GM18907 (cell line): ENCODE results near the gene ACOT13.
A peak's percentile ranks its signal among the peaks of the same experiment; 100 is the strongest.
"Not testable (repeated sequence)": the region's sequence is repeated elsewhere in the genome, so short reads cannot be mapped to it uniquely, and the experiment has no call there.

Experiments
- ATAC-seq: cut with Tn5 transposase; IDR thresholded peaks from one replicate; pipeline ENCODE4 v1.9.1; 2021; ENCODE audit warnings: mild to moderate bottlenecking, moderate library complexity; ENCODE audit not compliant: unreplicated experiment

ACOT13 gene

DNA sequence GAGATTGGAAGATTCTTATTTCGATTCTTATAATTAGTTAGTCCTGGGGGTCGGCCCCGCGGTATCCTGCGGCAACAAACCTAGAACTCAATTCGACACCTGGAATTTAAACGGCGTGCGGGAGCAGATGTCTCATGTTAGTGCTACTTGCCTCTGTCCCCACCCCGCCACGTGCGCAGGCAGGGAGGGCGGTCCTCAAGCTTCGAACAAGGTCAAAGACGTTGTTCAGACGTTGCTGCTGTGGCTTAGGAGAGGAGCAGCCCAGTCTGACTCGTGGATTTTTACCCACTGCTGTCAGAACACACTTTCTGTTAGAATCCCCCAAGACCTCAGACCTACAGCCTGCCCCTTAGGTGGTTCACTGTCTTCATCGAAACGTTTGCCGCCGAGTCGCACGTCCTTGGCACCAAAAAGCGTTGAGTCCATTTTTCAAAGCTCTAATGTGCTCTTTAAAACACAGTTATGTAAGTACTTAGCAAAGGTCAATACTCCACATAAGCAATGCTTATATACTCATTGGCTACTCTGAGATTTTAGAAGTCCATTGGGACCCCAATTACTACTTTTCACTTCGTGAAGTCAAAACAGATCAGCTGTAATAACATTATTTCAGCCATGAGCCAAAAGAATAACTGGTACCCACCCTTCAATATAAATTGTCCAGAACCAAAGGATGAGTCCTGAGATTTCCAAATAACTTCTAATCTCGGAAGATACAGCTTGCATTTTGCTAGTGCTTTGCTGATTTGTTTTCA lies 54.8 kb downstream of the ACOT13 start:
- ATAC-seq, result peak; percentile 55

DNA sequence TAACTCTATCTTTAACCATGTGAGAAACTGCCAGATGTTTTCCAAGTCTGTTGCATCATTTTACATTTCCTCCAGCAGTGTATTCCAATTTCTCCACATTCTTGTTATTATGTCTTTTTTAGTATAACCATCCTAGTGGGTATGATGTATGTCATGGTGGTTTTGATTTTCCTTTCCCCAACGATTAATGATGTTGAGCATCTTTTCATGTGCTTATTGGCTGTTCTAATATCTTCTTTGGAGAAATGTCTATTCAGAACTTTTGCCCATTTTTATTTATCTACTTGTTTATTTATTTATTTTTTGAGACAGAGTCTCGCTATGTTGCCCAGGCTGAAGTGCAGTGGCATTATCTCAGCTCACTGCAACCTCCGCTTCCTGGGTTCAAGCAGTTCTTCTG lies 56.4 kb downstream of the ACOT13 start:
- no peak for ATAC-seq

GRCh38 chr6:24730653-24731052 lies 63.8 kb downstream of the ACOT13 start:
- not testable (repeated sequence) for ATAC-seq

DNA sequence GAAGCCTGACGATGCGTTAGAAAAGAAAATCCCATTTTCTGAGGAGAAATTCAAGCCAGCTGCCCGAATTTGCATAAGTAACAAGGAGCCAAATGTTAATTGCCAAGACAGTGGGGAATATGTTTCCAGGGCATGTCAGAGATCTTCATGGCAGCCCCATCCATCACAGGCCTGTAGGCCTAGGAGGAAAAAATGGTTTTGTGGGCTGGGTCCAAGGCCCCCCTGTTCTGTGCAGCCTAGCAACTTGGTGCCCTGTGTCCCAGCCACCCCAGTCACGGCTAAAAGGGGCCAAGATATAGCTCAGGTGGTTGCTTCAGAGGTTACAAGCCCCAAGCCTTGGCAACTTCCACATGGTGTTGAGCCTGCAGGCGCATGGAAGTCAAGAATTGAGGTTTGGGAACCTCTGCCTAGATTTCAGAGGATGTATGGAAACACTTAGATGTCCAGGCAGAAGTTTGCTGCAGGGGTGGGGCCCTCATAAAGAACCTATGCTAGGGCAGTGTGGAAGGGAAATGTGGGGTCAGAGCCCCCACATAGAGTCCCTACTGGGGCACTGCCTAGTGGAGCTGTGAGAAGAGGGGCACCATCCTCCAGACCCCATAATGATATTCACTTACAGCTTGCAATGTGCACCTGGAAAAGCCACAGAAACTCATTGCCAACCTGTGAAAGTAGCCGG lies 64.7 kb downstream of the ACOT13 start:
- ATAC-seq, result not testable (repeated sequence)

- no peak for ATAC-seq
These were observed 67.3 kb downstream of the ACOT13 start for GRCh38 chr6:24734166-24734565.

DNA sequence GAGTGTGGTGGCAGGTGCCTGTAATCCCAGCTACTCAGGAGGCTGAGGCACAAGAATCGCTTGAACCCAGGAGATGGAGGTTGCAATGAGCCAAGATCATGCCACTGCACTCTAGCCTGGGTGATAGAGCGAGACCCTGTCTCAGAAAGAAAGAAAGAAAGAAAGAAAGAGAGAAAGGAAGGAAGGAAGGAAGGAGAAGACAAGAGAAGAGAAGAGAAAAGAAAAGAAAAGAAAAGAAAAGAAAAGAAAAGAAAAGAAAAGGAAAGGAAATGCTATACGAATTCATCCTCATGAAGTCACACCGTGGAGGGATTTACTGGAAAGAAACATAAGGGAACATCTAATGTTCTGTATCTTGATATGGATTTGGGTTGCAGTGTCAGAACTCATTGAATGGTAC lies 67.8 kb downstream of the ACOT13 start:
- ATAC-seq, result not testable (repeated sequence)

- no peak for ATAC-seq
These were observed 71.9 kb downstream of the ACOT13 start for GRCh38 chr6:24738741-24739140.

- ATAC-seq, result no peak
These were observed 74.0 kb downstream of the ACOT13 start for GRCh38 chr6:24740861-24741260.

DNA sequence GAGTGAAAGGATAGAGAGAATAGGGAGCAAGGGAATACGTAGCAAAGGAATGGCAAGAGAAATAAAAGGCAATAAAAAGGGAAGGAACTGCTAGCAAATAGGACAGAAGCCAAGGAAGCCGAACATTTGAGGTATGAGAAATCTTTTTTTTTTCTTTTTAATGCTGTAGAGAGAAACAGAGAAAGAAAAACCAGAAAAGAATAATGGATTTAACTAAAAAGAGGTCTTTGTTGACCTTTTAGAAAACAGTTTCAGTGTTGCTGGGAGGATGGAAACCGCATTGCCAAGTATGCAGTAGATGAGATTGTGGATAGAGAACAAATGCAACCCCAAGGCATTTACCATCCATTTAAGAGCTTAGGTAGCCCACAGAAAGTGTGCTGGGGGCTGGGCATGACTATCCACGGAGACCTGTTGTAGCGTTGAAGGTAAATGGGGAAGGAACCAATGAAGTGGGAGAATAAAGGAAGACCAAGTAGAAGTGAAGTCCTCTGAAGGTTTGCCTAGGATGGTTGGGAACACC lies 75.4 kb downstream of the ACOT13 start:
- ATAC-seq, result no peak

DNA sequence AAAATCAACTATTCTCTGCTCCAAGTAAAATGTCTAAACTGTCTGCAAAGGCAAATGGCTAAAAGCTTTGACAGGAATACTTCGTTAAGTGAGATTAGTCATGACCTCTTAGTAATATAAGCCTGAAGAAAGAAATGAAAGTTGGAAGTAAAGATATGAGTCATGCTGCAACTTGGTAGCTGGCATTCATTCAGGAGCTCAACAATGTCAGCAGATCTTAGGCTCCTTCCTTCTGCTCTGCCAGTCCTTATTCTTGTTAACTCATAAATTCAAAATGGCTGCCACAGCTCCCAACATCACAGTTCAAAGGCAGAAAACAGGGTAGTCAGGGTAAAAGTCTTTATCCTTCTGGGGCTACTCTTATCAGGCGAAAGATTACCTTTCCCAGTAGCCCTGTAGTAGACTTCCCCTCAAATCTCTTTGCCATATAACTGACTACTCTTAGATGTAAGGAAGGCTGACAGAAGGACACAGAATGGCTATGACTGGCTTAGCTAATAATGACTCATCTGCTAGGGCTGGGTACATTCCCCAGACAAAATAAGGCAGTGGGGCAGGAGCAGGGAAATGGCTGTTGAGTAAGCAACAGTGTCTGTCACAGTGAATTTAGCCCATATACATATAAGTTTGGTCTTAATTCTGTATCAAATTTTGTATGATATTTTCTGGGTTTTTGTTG lies 76.5 kb downstream of the ACOT13 start:
- ATAC-seq, result peak; percentile 92

DNA sequence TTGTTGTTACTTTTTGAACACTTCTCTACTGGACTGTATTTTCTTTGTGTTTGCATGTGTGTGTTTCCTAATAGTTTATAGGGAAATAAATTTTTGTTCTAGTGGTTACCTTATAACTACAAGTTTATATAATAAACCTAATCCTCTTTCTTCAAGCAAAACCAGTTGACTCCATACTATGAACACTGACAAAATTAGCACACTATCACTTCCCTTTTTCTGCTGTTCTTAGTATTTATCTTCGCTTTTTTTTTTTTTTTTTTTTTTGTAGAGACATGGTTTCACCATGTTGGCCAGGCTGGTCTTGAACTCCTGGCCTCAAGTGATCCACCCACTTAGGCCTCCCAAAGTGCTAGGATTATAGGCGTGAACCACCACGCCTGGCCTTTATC lies 77.1 kb downstream of the ACOT13 start:
- ATAC-seq, result peak; percentile 31

GRCh38 chr6:24744911-24745310 lies 78.0 kb downstream of the ACOT13 start:
- no peak for ATAC-seq

DNA sequence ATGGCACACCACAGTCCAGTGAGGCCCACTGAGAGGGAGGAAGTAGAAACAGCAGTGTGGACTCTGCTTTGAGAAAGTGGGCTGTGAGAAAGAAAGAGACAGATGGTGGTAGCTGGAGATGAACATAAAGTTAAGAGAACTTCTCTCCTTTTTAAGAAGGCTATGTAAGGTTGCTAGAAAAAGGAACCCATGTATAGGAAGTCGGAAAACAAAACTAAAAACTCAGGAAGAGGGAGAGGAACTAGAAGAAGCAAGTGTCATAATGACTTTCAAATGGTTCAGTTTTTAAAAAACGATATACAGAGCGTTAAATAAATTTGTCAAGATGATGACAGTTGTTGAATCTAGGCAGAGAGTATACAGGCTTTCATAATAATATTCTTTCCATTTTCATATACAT lies 82.4 kb downstream of the ACOT13 start:
- ATAC-seq, result no peak

- ATAC-seq, result not testable (repeated sequence)
These were observed 84.0 kb downstream of the ACOT13 start for GRCh38 chr6:24750878-24751277.

DNA sequence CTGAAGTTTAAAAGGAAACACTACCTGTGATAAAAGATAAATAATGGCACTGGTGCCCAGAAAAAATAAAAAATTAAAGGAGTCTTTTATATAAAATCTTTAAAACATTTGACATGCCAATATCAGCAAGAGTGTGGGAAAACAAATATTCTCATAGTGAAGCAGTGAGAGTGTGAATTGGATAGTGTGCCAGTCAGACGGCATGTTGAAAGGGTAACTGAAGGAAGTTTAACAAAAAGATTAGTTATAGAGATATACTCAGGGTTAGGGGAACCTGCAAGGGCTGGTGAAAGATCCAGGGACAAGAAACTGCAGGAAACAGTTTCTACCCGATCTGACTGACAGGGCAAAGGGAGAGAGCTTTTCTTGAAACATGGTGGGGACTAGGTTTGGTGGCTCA lies 85.6 kb downstream of the ACOT13 start:
- ATAC-seq, result no peak

DNA sequence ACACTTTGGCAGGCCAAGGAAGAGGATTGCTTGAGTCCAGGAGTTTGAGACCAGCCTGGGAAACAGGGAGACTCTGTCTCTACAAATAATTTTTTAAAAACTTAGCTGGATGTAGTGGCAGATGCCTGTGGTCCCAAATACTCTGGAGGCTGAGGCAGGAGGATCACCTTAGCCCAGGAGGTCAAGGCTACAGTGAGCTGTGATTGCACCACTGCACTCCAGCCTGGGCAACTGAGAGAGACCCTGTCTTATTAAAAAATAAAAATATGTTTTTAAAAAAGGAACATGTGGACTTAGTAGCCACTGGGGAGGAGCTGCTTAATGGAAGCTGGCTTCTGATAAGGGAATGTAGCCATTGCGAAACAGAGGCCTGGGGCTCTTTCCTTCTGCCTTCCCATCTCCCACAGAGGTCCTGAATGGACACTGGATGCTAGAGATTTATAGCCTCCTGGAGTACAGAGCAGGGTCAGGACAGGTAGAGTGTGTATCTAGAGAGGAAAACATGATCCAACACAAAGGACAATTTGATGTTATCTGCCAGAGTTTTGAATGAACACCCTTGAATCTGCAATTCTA lies 86.1 kb downstream of the ACOT13 start:
- ATAC-seq, result no peak

- ATAC-seq, result no peak
These were observed 86.7 kb downstream of the ACOT13 start for GRCh38 chr6:24753545-24753944.

DNA sequence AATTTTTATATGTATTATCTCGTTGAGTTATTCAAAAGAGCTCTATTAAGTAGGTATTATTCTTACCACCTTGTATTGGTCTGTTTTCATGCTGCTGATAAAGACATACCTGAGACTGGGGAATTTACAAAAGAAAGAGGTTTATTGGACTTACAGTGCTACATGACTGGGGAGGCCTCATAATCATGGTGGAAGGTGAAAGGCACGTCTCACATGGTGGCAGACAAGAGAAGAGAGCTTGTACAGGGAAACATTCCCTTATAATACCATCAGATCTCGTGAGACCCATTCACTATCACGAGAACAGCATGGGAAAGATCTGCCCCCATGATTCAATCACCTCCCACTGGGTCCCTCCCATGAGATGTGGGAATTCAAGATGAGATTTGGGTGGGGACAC lies 87.5 kb downstream of the ACOT13 start:
- ATAC-seq, result not testable (repeated sequence)
